ENCODE measurements around the gene RHBDD1.
A peak's percentile ranks its signal among the peaks of the same experiment; 100 is the strongest.

RHBDD1 gene

DNA sequence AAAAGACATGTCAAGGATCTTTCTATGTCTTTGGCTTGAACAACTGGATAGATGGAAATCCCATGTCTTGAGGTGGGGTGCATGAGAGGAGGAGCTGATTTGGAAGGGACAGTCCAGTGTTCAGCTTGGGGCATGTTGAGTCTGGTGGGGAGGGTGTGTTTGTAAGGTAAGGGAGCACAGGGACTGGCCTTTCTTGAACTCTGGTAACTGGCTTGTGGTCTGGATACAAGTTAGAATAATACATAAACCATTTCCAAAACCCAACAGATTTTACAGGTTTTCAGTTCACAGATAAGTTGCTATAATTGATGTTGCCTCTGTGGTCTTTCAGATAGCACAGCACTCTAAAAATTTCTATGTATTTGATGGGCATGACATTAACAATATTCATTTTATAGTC, 24.2 kb downstream of the RHBDD1 start:
- H3K9ac ChIP-seq (ENCODE audit: low read depth, low read length, poor library complexity, severe bottlenecking): no peak overlapping the region
- no peaks in the 10 kb centered on the region for H3K9me2 ChIP-seq (replicated peaks; ENCODE audit: low read depth, low read length)
- no peaks in the 10 kb centered on the region for H3K79me2 ChIP-seq (ENCODE audit: insufficient read depth, low read length)
- TF ChIP-seq EZH2phosphoT487 (IDR thresholded peaks at IDR 0.05; ENCODE audit: borderline replicate concordance) (no peak), CTCF (conservative IDR thresholded peaks at IDR 0.05; ENCODE audit: low read length) (no peak)
- H3F3A ChIP-seq (ENCODE audit: low read depth): no peaks in the 10 kb centered on the region
- no peaks in the 10 kb centered on the region for H4K20me1 ChIP-seq (ENCODE audit: insufficient read depth, low read length, poor library complexity, severe bottlenecking)
- no peak overlapping the region for H2AFZ ChIP-seq (ENCODE audit: low read length)
- no peak overlapping the region for H3K4me2 ChIP-seq (ENCODE audit: low read depth, low read length, poor library complexity, severe bottlenecking)
- no peaks in the 10 kb centered on the region for H3K9me3 ChIP-seq (ENCODE audit: insufficient read depth, low read depth, low read length)
- no peaks in the 10 kb centered on the region for H3K27me3 ChIP-seq (ENCODE audit: insufficient read depth, low read length, poor library complexity, severe bottlenecking)
- H3K36me3 ChIP-seq (ENCODE audit: insufficient read depth, low read length): peaks cover 4% of the 10 kb centered on the region; the same call in 1 of the 2 replicates
- no peak overlapping the region for H3K4me3 ChIP-seq (ENCODE audit: low read length, poor library complexity, severe bottlenecking)
- H3K4me1 ChIP-seq (ENCODE audit: insufficient read depth, low read length, poor library complexity, severe bottlenecking): peaks cover 6% of the 10 kb centered on the region

GRCh38 chr2:226862623-226863022, 26.8 kb downstream of the RHBDD1 start:
- no peaks in the 10 kb centered on the region for H3K27me3 ChIP-seq (ENCODE audit: insufficient read depth, low read length, poor library complexity, severe bottlenecking)
- no peaks in the 10 kb centered on the region for H3K9me3 ChIP-seq (ENCODE audit: insufficient read depth, low read depth, low read length)
- H3K4me3 ChIP-seq (ENCODE audit: low read length, poor library complexity, severe bottlenecking): no peak overlapping the region
- no peaks in the 10 kb centered on the region for H3K79me2 ChIP-seq (ENCODE audit: insufficient read depth, low read length)
- H2AFZ ChIP-seq (ENCODE audit: low read length): peak overlapping the region; percentile 68
- H3K9ac ChIP-seq (ENCODE audit: low read depth, low read length, poor library complexity, severe bottlenecking): no peak overlapping the region
- peaks cover 6% of the 10 kb centered on the region for H3K4me1 ChIP-seq (ENCODE audit: insufficient read depth, low read length, poor library complexity, severe bottlenecking)
- TF ChIP-seq EZH2phosphoT487 (IDR thresholded peaks at IDR 0.05; ENCODE audit: borderline replicate concordance) (no peak), CTCF (conservative IDR thresholded peaks at IDR 0.05; ENCODE audit: low read length) (no peak)
- no peaks in the 10 kb centered on the region for H3K9me2 ChIP-seq (replicated peaks; ENCODE audit: low read depth, low read length)
- H3F3A ChIP-seq (ENCODE audit: low read depth): no peaks in the 10 kb centered on the region
- no peaks in the 10 kb centered on the region for H4K20me1 ChIP-seq (ENCODE audit: insufficient read depth, low read length, poor library complexity, severe bottlenecking)
- peaks cover 4% of the 10 kb centered on the region; the same call in 1 of the 2 replicates for H3K36me3 ChIP-seq (ENCODE audit: insufficient read depth, low read length)
- H3K4me2 ChIP-seq (ENCODE audit: low read depth, low read length, poor library complexity, severe bottlenecking): peak overlapping the region; percentile 11

DNA sequence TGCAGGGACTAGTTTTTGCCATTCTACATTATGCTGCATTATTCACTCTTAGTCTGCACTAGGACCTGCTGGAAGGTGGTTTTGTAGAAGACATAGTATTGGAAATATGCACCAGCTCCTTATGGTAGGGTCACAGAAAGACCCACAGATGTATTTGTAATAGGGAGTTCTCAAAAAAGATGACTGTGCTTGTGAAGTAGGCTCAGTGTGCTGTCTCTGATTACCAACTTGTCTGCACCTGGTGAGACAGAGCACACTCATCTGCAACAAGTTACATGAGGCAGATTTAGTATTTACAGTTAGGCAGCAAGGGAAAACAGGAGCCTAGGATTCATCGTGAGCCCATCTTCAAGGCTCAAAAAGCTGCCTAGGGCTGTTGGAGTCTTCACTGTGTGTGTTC, 29.4 kb downstream of the RHBDD1 start:
- H2AFZ ChIP-seq (ENCODE audit: low read length): no peak overlapping the region
- no peaks in the 10 kb centered on the region for H3K27me3 ChIP-seq (ENCODE audit: insufficient read depth, low read length, poor library complexity, severe bottlenecking)
- H3K4me2 ChIP-seq (ENCODE audit: low read depth, low read length, poor library complexity, severe bottlenecking): no peak overlapping the region
- H3K9ac ChIP-seq (ENCODE audit: low read depth, low read length, poor library complexity, severe bottlenecking): no peak overlapping the region
- peaks cover 4% of the 10 kb centered on the region; the same call in 1 of the 2 replicates for H3K36me3 ChIP-seq (ENCODE audit: insufficient read depth, low read length)
- TF ChIP-seq EZH2phosphoT487 (IDR thresholded peaks at IDR 0.05; ENCODE audit: borderline replicate concordance) (no peak), CTCF (conservative IDR thresholded peaks at IDR 0.05; ENCODE audit: low read length) (no peak)
- peaks cover 6% of the 10 kb centered on the region for H3K4me1 ChIP-seq (ENCODE audit: insufficient read depth, low read length, poor library complexity, severe bottlenecking)
- H3K79me2 ChIP-seq (ENCODE audit: insufficient read depth, low read length): no peaks in the 10 kb centered on the region
- no peak overlapping the region for H3K4me3 ChIP-seq (ENCODE audit: low read length, poor library complexity, severe bottlenecking)
- no peaks in the 10 kb centered on the region for H3K9me2 ChIP-seq (replicated peaks; ENCODE audit: low read depth, low read length)
- no peaks in the 10 kb centered on the region for H3K9me3 ChIP-seq (ENCODE audit: insufficient read depth, low read depth, low read length)
- no peaks in the 10 kb centered on the region for H4K20me1 ChIP-seq (ENCODE audit: insufficient read depth, low read length, poor library complexity, severe bottlenecking)
- no peaks in the 10 kb centered on the region for H3F3A ChIP-seq (ENCODE audit: low read depth)
